Measurements from ENCODE around the gene CDK5RAP3.

DNA sequence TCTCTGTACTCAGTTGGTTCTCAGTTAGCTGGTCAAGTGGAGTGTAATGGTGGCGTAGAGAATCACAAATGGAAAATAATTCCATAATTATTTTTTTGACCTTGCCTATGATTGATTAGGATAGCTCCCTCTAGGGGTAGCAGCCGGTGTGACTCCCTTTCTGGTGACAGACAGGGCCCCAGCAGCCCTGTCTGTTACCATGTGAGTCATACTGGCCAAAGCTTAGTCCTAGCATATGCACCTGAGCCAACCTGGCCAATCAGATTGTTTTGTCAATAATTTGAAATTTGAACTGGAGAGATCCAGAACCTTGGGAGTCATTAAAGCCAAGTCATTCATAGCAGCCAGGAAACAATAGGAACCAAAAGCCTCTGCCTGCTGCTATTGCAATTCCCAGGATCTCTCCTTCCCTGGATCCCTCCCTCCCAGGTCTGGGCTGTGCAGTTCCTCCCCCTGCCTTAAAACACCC, 23.9 kb upstream of the CDK5RAP3 start:
- TF ChIP-seq, protein P1, sequence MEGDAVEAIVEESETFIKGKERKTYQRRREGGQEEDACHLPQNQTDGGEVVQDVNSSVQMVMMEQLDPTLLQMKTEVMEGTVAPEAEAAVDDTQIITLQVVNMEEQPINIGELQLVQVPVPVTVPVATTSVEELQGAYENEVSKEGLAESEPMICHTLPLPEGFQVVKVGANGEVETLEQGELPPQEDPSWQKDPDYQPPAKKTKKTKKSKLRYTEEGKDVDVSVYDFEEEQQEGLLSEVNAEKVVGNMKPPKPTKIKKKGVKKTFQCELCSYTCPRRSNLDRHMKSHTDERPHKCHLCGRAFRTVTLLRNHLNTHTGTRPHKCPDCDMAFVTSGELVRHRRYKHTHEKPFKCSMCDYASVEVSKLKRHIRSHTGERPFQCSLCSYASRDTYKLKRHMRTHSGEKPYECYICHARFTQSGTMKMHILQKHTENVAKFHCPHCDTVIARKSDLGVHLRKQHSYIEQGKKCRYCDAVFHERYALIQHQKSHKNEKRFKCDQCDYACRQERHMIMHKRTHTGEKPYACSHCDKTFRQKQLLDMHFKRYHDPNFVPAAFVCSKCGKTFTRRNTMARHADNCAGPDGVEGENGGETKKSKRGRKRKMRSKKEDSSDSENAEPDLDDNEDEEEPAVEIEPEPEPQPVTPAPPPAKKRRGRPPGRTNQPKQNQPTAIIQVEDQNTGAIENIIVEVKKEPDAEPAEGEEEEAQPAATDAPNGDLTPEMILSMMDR (conservative IDR thresholded peaks at IDR 0.05; ENCODE audit: low read length): peak; percentile 91
- TF ChIP-seq EZH2phosphoT487 (IDR thresholded peaks at IDR 0.05; ENCODE audit: borderline replicate concordance): no peak

Data from Loucy (cell line).